Cerebellar cortex (tissue), 1 donor: Measurements from ENCODE around the gene ECHS1.
A peak's percentile ranks its signal among the peaks of the same experiment; 100 is the strongest.
"Not testable (repeated sequence)": the region's sequence is repeated elsewhere in the genome, so short reads cannot be mapped to it uniquely, and the experiment has no call there.

Experiments
- DNase-seq: peaks from one replicate; pipeline ENCODE4 v3.0.0-alpha.2; 2015; ENCODE audit warnings: low spot score

ECHS1 gene

DNA sequence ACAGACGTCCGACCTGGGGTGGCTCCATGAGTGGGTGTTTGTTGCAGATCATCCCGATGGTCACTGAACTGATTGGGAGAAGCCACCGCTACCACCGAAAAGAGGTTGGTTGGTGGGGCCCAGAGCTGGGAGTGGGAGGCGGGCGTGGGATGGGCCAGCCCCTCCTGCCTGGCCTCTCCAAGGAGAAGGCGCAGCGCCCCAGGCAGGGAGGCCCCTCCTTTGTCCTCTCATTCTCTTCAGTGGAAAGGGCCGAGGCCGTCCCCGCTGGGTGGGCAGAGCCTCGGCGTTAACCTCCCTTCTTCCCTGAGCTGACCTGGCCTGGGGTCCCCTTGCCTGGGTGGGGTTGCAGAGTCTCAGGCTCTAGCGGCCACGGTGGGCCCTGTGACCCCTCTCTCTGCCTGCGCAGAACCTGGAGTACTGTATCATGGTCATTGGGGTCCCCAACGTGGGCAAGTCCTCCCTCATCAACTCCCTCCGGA lies 26.0 kb upstream of the ECHS1 start:
- no peak for DNase-seq

- DNase-seq = no peak
Observed at GRCh38 chr10:133397938-133398337, 24.8 kb upstream of the ECHS1 start.

GRCh38 chr10:133396035-133396624 lies 23.0 kb upstream of the ECHS1 start:
- no peak for DNase-seq

DNA sequence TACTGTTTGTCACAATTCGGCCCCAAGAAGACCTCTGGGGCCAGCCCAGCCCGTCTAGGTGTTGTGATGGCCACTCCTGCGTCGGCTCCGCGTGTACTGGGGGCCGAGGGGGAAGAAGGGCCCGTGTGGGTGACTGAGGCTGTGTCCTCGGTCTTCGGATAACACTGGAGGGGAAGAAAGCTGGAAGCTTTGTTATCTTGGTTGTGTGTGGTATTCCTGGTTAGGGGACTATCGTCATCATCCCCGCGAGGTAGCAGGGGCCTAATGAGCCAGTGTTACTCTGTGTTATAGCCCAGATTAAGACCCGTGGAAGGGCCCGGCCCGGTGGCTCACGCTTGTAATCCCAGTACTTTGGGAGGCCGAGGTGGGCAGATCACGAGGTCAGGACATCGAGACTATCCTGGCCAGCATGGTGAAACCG lies 21.7 kb upstream of the ECHS1 start:
- no peak for DNase-seq

GRCh38 chr10:133394064-133394663 lies 21.0 kb upstream of the ECHS1 start, which contains the start of gene MTG1:
Gene MTG1 (plus strand): TSS chr10:133394157. CDS start chr10:133394221, 64 bp downstream.
- DNase-seq = peak; percentile 89

GRCh38 chr10:133393401-133394063 lies 20.4 kb upstream of the ECHS1 start:
- no peak for DNase-seq

GRCh38 chr10:133391761-133392518 lies 18.8 kb upstream of the ECHS1 start:
- DNase-seq = no peak

DNA sequence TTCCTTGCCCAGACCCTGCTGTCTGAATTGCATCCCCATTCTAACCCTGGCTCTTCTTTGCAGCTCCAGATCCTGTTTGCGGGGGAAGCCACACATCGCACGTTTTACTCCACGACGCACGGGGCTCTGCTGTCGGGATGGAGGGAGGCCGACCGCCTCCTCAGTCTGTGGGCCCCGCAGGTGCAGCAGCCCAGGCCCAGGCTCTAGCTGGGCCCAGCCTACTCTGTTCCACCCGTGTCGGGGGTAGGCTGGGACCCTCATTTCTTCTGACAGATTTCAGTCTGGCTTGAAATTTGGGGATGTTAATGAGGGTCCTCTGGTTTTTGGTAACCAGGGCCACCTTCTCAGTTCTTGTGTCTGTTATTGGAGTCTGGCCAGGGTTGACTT lies 18.1 kb upstream of the ECHS1 start:
- no peak for DNase-seq

GRCh38 chr10:133390597-133391248 lies 17.6 kb upstream of the ECHS1 start:
- no peak for DNase-seq

GRCh38 chr10:133388973-133389818 lies 16.0 kb upstream of the ECHS1 start:
- DNase-seq = no peak

- peak; percentile 45 for DNase-seq
Observed at GRCh38 chr10:133388236-133388972, 15.2 kb upstream of the ECHS1 start.

- DNase-seq = not testable (repeated sequence)
Observed at GRCh38 chr10:133386951-133387350, 13.8 kb upstream of the ECHS1 start.

- no peak for DNase-seq
Observed at GRCh38 chr10:133385214-133385613, 12.1 kb upstream of the ECHS1 start.

- no peak for DNase-seq
Observed at GRCh38 chr10:133384071-133384470, 10.9 kb upstream of the ECHS1 start.

DNA sequence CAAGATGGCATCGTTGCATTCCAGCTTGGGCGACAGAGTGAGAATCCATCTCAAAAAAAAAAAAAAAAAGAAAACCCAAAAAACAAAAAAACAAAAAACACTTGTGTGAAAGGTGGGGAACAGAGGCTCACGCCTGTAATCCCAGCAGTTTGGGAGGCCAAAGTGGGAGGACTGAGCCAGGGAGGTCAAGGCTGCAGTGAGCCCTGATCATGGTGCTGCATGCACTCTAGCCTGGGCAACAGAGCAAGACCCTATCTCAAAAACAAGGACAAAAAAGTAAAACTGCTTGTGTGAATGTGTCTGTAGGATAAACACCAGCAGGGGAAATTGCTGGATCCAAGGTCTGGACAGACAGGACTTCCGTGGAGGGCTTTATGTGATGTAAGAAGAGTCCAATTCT lies 10.4 kb upstream of the ECHS1 start:
- no peak for DNase-seq

DNA sequence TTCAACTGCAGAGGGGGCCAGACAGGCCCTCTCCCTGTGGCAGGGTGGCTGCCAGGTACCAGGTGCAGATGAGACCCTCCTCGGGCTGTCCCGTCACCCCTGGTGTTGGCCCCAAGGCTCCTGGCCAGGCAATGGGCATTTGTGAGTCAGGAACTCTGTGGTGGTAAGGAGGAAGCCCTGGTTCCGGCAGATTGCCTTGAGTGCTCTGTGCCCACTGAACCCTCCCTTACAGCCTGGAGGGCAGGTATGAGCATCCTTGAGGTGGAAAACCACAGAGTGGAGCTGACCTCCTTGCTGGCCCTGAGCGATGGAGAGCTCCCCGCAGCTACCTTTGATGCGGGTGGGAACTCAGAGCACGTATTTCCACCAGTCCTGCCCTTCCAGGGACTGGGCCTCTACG lies 7.9 kb upstream of the ECHS1 start:
- no peak for DNase-seq

DNA sequence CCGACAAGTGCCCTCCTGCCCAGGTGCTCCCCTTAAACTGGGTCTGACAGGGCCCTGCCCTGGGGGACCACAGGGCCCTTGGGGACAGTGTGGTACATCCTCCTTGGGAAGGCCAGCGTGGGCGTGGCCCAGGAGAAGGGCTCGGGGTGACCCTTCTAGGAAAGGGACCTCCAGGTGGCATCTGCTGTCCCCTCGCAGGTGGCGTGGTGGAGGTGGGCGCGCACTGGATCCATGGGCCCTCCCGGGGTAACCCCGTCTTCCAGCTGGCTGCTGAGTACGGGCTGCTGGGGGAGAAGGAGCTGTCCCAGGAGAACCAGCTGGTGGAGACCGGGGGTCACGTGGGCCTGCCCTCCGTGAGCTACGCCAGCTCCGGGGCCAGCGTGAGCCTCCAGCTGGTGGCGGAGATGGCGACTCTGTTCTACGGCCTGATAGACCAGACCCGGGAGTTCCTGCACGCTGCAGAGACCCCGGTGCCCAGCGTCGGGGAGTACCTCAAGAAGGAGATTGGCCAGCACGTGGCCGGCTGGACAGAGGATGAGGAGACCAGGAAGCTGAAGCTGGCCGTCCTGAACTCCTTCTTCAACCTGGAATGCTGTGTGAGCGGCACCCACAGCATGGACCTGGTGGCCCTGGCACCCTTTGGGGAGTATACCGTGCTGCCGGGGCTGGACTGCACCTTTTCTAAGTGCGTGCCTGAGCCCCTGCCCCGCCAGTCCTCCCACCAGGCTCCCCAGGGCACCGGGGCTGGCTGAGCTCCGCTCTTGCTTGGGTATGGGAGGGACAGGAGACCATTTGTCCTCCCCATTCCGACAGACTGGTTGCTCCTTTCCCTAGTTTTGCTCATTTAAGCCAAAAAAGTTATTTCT lies 6.9 kb upstream of the ECHS1 start:
- no peak for DNase-seq

DNA sequence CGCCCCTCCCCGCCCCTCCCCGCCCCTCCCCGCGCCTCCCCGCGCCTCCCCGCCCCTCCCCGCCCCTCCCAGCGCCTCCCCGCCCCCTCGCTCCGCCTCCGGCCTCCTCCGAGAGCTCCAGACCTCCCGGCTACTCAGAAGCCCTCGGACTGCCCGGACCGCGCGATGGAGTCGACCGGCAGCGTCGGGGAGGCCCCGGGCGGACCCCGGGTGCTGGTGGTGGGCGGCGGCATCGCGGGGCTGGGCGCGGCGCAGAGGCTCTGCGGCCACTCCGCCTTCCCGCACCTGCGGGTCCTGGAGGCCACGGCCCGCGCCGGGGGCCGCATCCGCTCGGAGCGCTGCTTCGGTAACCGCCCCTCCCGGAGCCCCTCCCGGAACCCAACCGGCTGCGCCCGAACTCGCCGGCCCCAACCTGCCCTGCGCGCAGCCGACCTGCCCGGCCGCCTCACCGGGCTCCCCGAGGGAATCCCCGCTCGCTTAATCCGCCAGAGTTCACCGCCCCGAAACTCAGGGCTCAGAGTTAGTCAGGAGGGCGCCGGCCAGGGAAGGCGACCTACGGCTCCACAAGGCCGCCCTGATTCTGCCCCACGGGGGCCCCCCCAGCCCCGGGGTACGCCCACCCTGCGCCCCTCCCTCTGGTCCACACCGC lies 6.1 kb upstream of the ECHS1 start, which contains the start of gene PAOX:
PAOX (plus strand) TSS at position 111 of the 649 bp plus-strand sequence; CDS start at position 166, 55 bp downstream.
- peak; percentile 48 for DNase-seq
